Measurements from ENCODE around the gene URGCP.

URGCP gene

DNA sequence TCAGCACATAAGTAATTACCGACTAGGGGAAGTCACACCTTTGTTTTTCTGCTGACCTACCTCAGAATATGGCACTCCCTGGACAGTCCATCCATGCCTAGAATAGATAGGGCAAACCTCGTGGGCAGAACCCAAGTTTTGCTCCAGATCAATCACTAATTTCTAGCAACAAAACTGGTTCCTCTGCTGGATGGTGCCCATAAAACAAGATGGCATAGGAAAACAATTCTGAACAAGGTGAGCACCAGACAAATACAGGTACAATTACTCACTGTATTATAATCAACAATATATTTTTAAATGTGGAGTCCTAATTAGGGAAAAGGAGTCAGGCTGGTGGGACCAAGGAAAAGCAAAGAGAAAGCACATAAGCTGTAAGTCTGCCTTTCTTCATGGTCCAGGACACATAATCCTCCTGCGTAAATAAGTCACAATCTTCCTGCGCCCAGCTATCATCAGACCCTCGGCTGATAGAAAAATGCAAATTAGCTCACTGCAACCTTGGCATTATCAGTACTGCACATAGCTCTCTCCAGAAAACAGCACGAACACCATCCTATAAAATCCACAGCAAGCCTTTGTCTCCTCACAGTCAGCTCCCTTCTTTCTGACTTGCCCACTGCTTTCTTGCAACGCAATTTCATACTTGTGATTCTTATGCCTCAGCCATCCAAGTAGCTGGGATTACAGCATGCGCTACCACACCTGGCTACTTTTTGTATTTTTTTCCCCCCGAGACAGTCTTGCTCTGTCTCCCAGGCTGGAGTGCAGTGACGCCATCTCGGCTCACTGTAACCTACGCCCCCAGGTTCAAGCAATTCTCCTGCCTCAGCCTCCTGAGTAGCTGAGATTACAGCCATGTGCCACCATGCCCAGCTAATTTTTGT is 15.1 kb downstream of the URGCP start:
- peaks cover 2 to 5% of the 10 kb centered on the region in 2 donors for H3K4me1 ChIP-seq (ENCODE audit: control insufficient read depth in 2 of 2, insufficient read depth in 2 of 2, low read length in 2 of 2)

DNA sequence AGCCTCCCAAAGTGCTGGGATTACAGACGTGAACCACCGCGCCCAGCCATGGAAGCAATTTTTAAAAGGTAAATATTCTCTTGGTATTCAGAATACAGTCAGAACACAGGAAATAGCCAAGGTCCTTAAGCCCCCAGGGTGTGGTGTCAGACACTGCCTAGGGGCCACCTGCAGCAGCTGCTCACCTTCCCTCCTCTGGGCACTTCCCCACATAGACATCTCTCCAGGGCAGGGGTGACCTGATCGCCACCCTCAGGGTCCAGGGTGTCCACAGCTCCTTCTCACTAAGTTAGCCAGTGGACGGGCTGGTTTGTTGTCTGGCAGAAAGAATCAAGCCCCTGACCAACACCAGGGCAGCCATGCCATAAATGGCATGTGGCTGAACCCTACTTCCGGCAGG is 15.9 kb downstream of the URGCP start:
- Histone ChIP-seq H3K27ac (ENCODE audit: low read depth in 2 of 2, low read length in 2 of 2) (no peak overlapping the region), H3K27me3 (ENCODE audit: control insufficient read depth in 2 of 2, insufficient read depth in 2 of 2, low read length in 2 of 2) (no peaks in the 10 kb centered on the region), H3K4me1 (ENCODE audit: control insufficient read depth in 2 of 2, insufficient read depth in 2 of 2, low read length in 2 of 2) (peaks cover 2 to 5% of the 10 kb centered on the region in 2 donors), H3K4me3 (ENCODE audit: low read length in 2 of 2) (no peak overlapping the region), H3K36me3 (ENCODE audit: control insufficient read depth in 2 of 2, insufficient read depth in 2 of 2, low read length in 2 of 2) (peaks cover 7 to 9% of the 10 kb centered on the region in 2 donors), H3K9ac (ENCODE audit: low read depth in 1 of 2, low read length in 2 of 2) (no peak overlapping the region), H3K9me3 (ENCODE audit: control insufficient read depth in 2 of 2, low read length in 2 of 2) (no peaks in the 10 kb centered on the region)

More for the DNA sequence above, 15.1 kb downstream of the URGCP start:
- H3K27ac ChIP-seq (ENCODE audit: low read depth in 2 of 2, low read length in 2 of 2) = no peak overlapping the region
- H3K36me3 ChIP-seq (ENCODE audit: control insufficient read depth in 2 of 2, insufficient read depth in 2 of 2, low read length in 2 of 2) = peaks cover 3 to 4% of the 10 kb centered on the region in 2 donors
- H3K4me3 ChIP-seq (ENCODE audit: low read length in 2 of 2) = no peak overlapping the region
- no peaks in the 10 kb centered on the region for H3K9me3 ChIP-seq (ENCODE audit: control insufficient read depth in 2 of 2, low read length in 2 of 2)
- H3K27me3 ChIP-seq (ENCODE audit: control insufficient read depth in 2 of 2, insufficient read depth in 2 of 2, low read length in 2 of 2) = no peaks in the 10 kb centered on the region
- no peak overlapping the region for H3K9ac ChIP-seq (ENCODE audit: low read depth in 1 of 2, low read length in 2 of 2)

GRCh38 chr7:43888993-43889945 is 17.1 kb downstream of the URGCP start:
- no peak overlapping the region for H3K27ac ChIP-seq (ENCODE audit: low read depth in 2 of 2, low read length in 2 of 2)
- no peak overlapping the region for H3K9ac ChIP-seq (ENCODE audit: low read depth in 1 of 2, low read length in 2 of 2)

DNA sequence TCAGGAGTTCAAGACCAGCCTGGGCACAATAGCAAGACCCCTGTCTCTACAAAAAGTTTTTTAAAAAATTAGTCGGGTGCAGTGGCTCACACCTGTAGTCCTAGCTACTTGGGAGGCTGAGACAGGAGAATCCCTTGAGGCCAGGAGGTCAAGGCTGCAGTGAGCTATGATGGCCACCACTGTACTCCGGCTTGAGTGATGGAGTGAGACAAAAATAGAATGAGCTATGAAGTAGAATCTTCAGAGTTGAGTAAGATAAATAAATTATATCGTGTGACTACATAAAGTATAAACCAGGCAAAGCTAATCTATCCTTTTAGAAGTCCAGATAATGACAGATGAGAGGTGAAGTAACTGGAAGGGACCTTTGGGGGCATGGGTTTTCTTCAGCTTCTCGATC is 21.8 kb downstream of the URGCP start:
- Histone ChIP-seq H3K27me3 (ENCODE audit: control insufficient read depth in 2 of 2, insufficient read depth in 2 of 2, low read length in 2 of 2) (no peaks in the 10 kb centered on the region), H3K9ac (ENCODE audit: low read depth in 1 of 2, low read length in 2 of 2) (no peak overlapping the region), H3K4me3 (ENCODE audit: low read length in 2 of 2) (no peak overlapping the region), H3K4me1 (ENCODE audit: control insufficient read depth in 2 of 2, insufficient read depth in 2 of 2, low read length in 2 of 2) (peaks cover 0 to 2% of the 10 kb centered on the region in 2 donors), H3K27ac (ENCODE audit: low read depth in 2 of 2, low read length in 2 of 2) (no peak overlapping the region), H3K9me3 (ENCODE audit: control insufficient read depth in 2 of 2, low read length in 2 of 2) (no peaks in the 10 kb centered on the region), H3K36me3 (ENCODE audit: control insufficient read depth in 2 of 2, insufficient read depth in 2 of 2, low read length in 2 of 2) (peaks cover 37% of the 10 kb centered on the region in 2 donors)

More at GRCh38 chr7:43888993-43889945, 17.1 kb downstream of the URGCP start:
- no peaks in the 10 kb centered on the region for H3K9me3 ChIP-seq (ENCODE audit: control insufficient read depth in 2 of 2, low read length in 2 of 2)
- no peaks in the 10 kb centered on the region for H3K27me3 ChIP-seq (ENCODE audit: control insufficient read depth in 2 of 2, insufficient read depth in 2 of 2, low read length in 2 of 2)
- H3K4me3 ChIP-seq (ENCODE audit: low read length in 2 of 2) = no peak overlapping the region
- H3K4me1 ChIP-seq (ENCODE audit: control insufficient read depth in 2 of 2, insufficient read depth in 2 of 2, low read length in 2 of 2) = peaks cover 2 to 5% of the 10 kb centered on the region in 2 donors
- H3K36me3 ChIP-seq (ENCODE audit: control insufficient read depth in 2 of 2, insufficient read depth in 2 of 2, low read length in 2 of 2) = peaks cover 12 to 13% of the 10 kb centered on the region in 2 donors

- Histone ChIP-seq H3K4me1 (ENCODE audit: control insufficient read depth in 2 of 2, insufficient read depth in 2 of 2, low read length in 2 of 2) (no peaks in the 10 kb centered on the region), H3K36me3 (ENCODE audit: control insufficient read depth in 2 of 2, insufficient read depth in 2 of 2, low read length in 2 of 2) (peaks cover 38 to 40% of the 10 kb centered on the region in 2 donors), H3K9me3 (ENCODE audit: control insufficient read depth in 2 of 2, low read length in 2 of 2) (no peaks in the 10 kb centered on the region), H3K9ac (ENCODE audit: low read depth in 1 of 2, low read length in 2 of 2) (no peak overlapping the region), H3K27ac (ENCODE audit: low read depth in 2 of 2, low read length in 2 of 2) (no peak overlapping the region), H3K27me3 (ENCODE audit: control insufficient read depth in 2 of 2, insufficient read depth in 2 of 2, low read length in 2 of 2) (no peaks in the 10 kb centered on the region), H3K4me3 (ENCODE audit: low read length in 2 of 2) (no peak overlapping the region)
Observed at GRCh38 chr7:43884209-43884608, 22.2 kb downstream of the URGCP start.

GRCh38 chr7:43880596-43880995 is 25.8 kb downstream of the URGCP start:
- H3K4me1 ChIP-seq (ENCODE audit: control insufficient read depth in 2 of 2, insufficient read depth in 2 of 2, low read length in 2 of 2) = no peaks in the 10 kb centered on the region
- H3K36me3 ChIP-seq (ENCODE audit: control insufficient read depth in 2 of 2, insufficient read depth in 2 of 2, low read length in 2 of 2) = peaks cover 65 to 71% of the 10 kb centered on the region in 2 donors
- H3K27me3 ChIP-seq (ENCODE audit: control insufficient read depth in 2 of 2, insufficient read depth in 2 of 2, low read length in 2 of 2) = no peaks in the 10 kb centered on the region

DNA sequence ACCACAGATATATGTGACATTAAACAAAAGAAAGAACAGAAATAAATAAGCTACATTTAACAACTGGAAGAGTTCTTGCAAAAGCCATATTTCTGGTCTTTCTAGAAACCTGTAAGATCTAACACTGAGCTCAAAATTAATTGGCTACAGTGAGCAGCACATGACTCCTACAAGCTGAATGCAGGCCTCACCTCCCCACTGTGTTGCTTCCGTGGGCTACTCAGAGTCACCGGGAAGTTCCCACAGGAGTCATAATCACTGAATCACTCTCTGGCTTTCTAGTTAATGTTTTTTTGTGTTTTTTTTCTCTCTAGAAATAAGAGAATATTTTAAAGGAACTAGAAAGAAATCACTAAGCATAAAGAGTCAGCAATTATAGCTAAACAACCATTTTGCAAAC is 26.9 kb downstream of the URGCP start:
- no peaks in the 10 kb centered on the region for H3K27me3 ChIP-seq (ENCODE audit: control insufficient read depth in 2 of 2, insufficient read depth in 2 of 2, low read length in 2 of 2)

More at GRCh38 chr7:43880596-43880995, 25.8 kb downstream of the URGCP start:
- Histone ChIP-seq H3K4me3 (ENCODE audit: low read length in 2 of 2) (no peak overlapping the region), H3K9ac (ENCODE audit: low read depth in 1 of 2, low read length in 2 of 2) (no peak overlapping the region), H3K27ac (ENCODE audit: low read depth in 2 of 2, low read length in 2 of 2) (no peak overlapping the region), H3K9me3 (ENCODE audit: control insufficient read depth in 2 of 2, low read length in 2 of 2) (no peaks in the 10 kb centered on the region)

GRCh38 chr7:43878867-43879266 is 27.5 kb downstream of the URGCP start:
- H3K36me3 ChIP-seq (ENCODE audit: control insufficient read depth in 2 of 2, insufficient read depth in 2 of 2, low read length in 2 of 2) = peaks cover 63 to 65% of the 10 kb centered on the region in 2 donors
- no peaks in the 10 kb centered on the region for H3K9me3 ChIP-seq (ENCODE audit: control insufficient read depth in 2 of 2, low read length in 2 of 2)
- H3K27me3 ChIP-seq (ENCODE audit: control insufficient read depth in 2 of 2, insufficient read depth in 2 of 2, low read length in 2 of 2) = no peaks in the 10 kb centered on the region
- H3K4me3 ChIP-seq (ENCODE audit: low read length in 2 of 2) = no peak overlapping the region
- no peak overlapping the region for H3K27ac ChIP-seq (ENCODE audit: low read depth in 2 of 2, low read length in 2 of 2)
- no peaks in the 10 kb centered on the region for H3K4me1 ChIP-seq (ENCODE audit: control insufficient read depth in 2 of 2, insufficient read depth in 2 of 2, low read length in 2 of 2)
- H3K9ac ChIP-seq (ENCODE audit: low read depth in 1 of 2, low read length in 2 of 2) = no peak overlapping the region

More for the DNA sequence above, 26.9 kb downstream of the URGCP start:
- Histone ChIP-seq H3K9ac (ENCODE audit: low read depth in 1 of 2, low read length in 2 of 2) (no peak overlapping the region), H3K36me3 (ENCODE audit: control insufficient read depth in 2 of 2, insufficient read depth in 2 of 2, low read length in 2 of 2) (peaks cover 68 to 71% of the 10 kb centered on the region in 2 donors), H3K4me1 (ENCODE audit: control insufficient read depth in 2 of 2, insufficient read depth in 2 of 2, low read length in 2 of 2) (no peaks in the 10 kb centered on the region), H3K4me3 (ENCODE audit: low read length in 2 of 2) (no peak overlapping the region), H3K9me3 (ENCODE audit: control insufficient read depth in 2 of 2, low read length in 2 of 2) (no peaks in the 10 kb centered on the region), H3K27ac (ENCODE audit: low read depth in 2 of 2, low read length in 2 of 2) (no peak overlapping the region)

DNA sequence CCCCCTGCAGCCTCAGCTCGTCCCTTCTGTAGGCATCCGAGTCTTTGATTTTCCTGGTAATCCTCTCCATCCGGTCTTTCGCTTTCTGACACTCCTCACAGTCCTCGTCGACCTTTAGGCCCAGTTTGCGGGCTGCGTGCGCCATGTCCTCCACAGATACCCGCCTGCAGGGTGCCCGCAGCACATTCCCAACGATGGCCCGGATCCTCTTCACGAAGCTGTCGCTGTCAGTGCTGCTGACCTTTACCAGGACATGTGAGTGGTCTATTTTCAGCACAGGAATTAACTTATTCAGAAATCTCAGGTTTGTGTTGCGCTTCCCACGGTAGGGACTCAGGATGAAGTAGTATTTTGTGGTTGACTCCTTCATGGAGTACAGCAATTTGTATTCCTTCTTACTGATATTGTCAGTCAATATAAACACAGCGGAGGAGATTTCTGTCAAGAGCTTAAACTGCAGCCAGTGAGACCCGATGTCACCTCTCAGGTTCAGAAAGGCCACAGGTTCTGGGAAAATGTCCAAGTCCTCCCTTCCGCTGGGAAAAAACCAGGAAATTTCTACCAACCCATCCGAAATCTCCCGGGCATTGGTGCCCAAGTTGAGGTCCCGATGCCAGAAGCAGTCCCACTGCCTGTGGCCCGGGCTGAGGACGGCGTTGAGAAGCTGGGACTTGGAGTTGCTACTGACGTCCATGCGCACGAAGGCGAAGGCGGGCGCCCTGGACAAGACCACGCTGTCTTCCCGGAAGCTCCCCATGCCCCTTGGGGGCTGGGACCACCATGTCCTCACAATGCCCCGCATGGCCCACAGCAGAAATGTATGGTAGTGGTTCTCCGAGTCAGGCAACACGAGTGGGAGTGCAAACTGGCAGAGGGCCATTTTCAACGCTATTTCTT is 28.2 kb downstream of the URGCP start:
- Histone ChIP-seq H3K9me3 (ENCODE audit: control insufficient read depth in 2 of 2, low read length in 2 of 2) (no peaks in the 10 kb centered on the region), H3K27me3 (ENCODE audit: control insufficient read depth in 2 of 2, insufficient read depth in 2 of 2, low read length in 2 of 2) (no peaks in the 10 kb centered on the region), H3K4me3 (ENCODE audit: low read length in 2 of 2) (no peak overlapping the region), H3K9ac (ENCODE audit: low read depth in 1 of 2, low read length in 2 of 2) (no peak overlapping the region), H3K4me1 (ENCODE audit: control insufficient read depth in 2 of 2, insufficient read depth in 2 of 2, low read length in 2 of 2) (peaks cover 5% of the 10 kb centered on the region in 2 donors), H3K27ac (ENCODE audit: low read depth in 2 of 2, low read length in 2 of 2) (no peak overlapping the region), H3K36me3 (ENCODE audit: control insufficient read depth in 2 of 2, insufficient read depth in 2 of 2, low read length in 2 of 2) (peaks cover 64 to 65% of the 10 kb centered on the region in 2 donors)

All from mucosa of rectum (tissue), 2 donors.